Spleen (tissue), 7 donors: ENCODE results near the gene BBIP1.

ENCODE experiments used
- CTCF ChIP-seq, 11 experiments: fragments of 200-600 bp in 7 of 11; fragments of 450-650 bp in 4 of 11; sonication (generic) in 4 of 11; IDR thresholded peaks in 8 of 11; conservative IDR thresholded peaks in 3 of 11; 1 replicate in 7 of 11; 2 replicates in 4 of 11; pipeline versions ENCODE4 v1.4.0 to v1.8.0; 2016 to 2021; ENCODE audit warnings: antibody characterized with exemption in 11 of 11, inconsistent platforms in 4 of 11, mild to moderate bottlenecking in 1 of 11
- POLR2A ChIP-seq, 3 donors: fragments of 450-650 bp; IDR thresholded peaks; one replicate each; pipeline ENCODE4 v1.5.1; 2017; ENCODE audit warnings: antibody characterized with exemption in 3 of 3, mild to moderate bottlenecking in 1 of 3
- POLR2AphosphoS5 ChIP-seq, 3 donors: sonication (generic); formaldehyde crosslinking; IDR thresholded peaks; one replicate each; pipeline ENCODE4 v1.5.1; 2017; ENCODE audit warnings: antibody characterized with exemption in 3 of 3
- donor health status: DM: no; HTN: no; CAD: no; lungs with moderate emphysema.
- donor health status: DM: no; HTN: no; CAD: no.
- donor health status: DM: no; HTN: no; CAD: no.

GRCh38 chr10:110860576-110861241 lies 58.3 kb downstream of the BBIP1 start:
- no peak for TF ChIP-seq CTCF (IDR thresholded peaks at IDR 0.05 in 8 of 11, conservative IDR thresholded peaks at IDR 0.05 in 3 of 11)
- TF ChIP-seq POLR2A (IDR thresholded peaks at IDR 0.05) = no peak
- peak; percentile 64 to 85 (median 67) for TF ChIP-seq POLR2AphosphoS5 (IDR thresholded peaks at IDR 0.05)
